GM12878 (cell line): Measurements from ENCODE around the gene TMPRSS3. TPM values are rescaled to one million over a fixed set of nuclear protein-coding genes. Genes with fewer than 3 reads are reported as not detected.

Source experiments
- ATAC-seq: fragments of 200-7000 bp; cut with Tn5 transposase; 3 replicates; pipeline ENCODE4 v1.9.1; 2020; ENCODE audit warnings: mild to moderate bottlenecking, moderate library complexity
- BruUV-seq: library from RNA; stranded (reverse); fragments of 400-500 nt; replicated peaks from 2 replicates; lab custom pipeline; 2021; lab: Mats Ljungman, UMichigan
- CTCF ChIA-PET: fragments of 300-600 bp; sonication (Branson Sonifier 250); formaldehyde crosslinking; extraction: SDS; loops from one replicate; lab custom pipeline; 2021; ENCODE audit warnings: inconsistent platforms; lab: Yijun Ruan, JAX
- POLR2A ChIA-PET: fragments of 350-600 bp; formaldehyde crosslinking; extraction: SDS; loops from one replicate; lab custom pipeline; 2021; ENCODE audit warnings: inconsistent platforms; lab: Charles Lee
- RAD21 ChIA-PET: fragments of 300-600 bp; sonication (Branson Sonifier 250); formaldehyde crosslinking; loops from one replicate; lab custom pipeline; 2023; ENCODE audit warnings: antibody characterized with exemption; ENCODE audit not compliant: unreplicated experiment; lab: Charles Lee
- SMC1A ChIA-PET: fragments of 300-600 bp; sonication (Branson Sonifier 250); formaldehyde crosslinking; loops from one replicate; lab custom pipeline; 2023; ENCODE audit not compliant: unreplicated experiment, uncharacterized antibody; lab: Charles Lee
- DNase-seq: peaks from one replicate; pipeline ENCODE4 v3.0.0-alpha.2; 2011; ENCODE audit warnings: low read depth, low spot score
- FAIRE-seq: peaks from 3 replicates; lab custom pipeline; 2011; peaks lifted over from hg19 to GRCh38; lab: Jason Lieb, UNC
- H2AFZ ChIP-seq: 2 replicates; pipeline ENCODE4 v1.6.0; 2011; ENCODE audit warnings: low read depth, low read length, control low read depth; ENCODE audit not compliant: control insufficient read depth
- H3K27ac ChIP-seq: 2 replicates; pipeline ENCODE4 v1.5.1; 2011; ENCODE audit warnings: control low read depth; ENCODE audit not compliant: control insufficient read depth, insufficient read depth
- H3K27me3 ChIP-seq, 2 experiments: replicated peaks in 1 of 2; 2 replicates each; pipeline versions ENCODE4 v1.6.0 to v1.6.1; 2011; ENCODE audit warnings: low read length in 1 of 2; ENCODE audit not compliant: control insufficient read depth in 2 of 2, insufficient read depth in 2 of 2
- H3K36me3 ChIP-seq, 2 experiments: 2 replicates each; pipeline ENCODE4 v1.5.1; 2011; ENCODE audit warnings: low read length in 1 of 2; ENCODE audit not compliant: control insufficient read depth in 2 of 2, insufficient read depth in 2 of 2
- H3K4me1 ChIP-seq: 2 replicates; pipeline ENCODE4 v1.6.1; 2011; ENCODE audit warnings: mild to moderate bottlenecking, low read length, moderate library complexity, mixed read lengths; ENCODE audit not compliant: control insufficient read depth, insufficient read depth
- H3K4me2 ChIP-seq: 2 replicates; pipeline ENCODE4 v1.6.0; 2011; ENCODE audit warnings: control low read depth; ENCODE audit not compliant: control insufficient read depth, insufficient read depth
- H3K4me3 ChIP-seq: fragments of 200-600 bp; sonication (generic); 2 replicates; pipeline ENCODE4 v1.5.1; 2016
- H3K79me2 ChIP-seq: 2 replicates; pipeline ENCODE4 v1.6.0; 2011; ENCODE audit warnings: low read length; ENCODE audit not compliant: control insufficient read depth, insufficient read depth
- H3K9ac ChIP-seq: 2 replicates; pipeline ENCODE4 v1.8.0; 2011; ENCODE audit warnings: low read length, control low read depth, mixed read lengths; ENCODE audit not compliant: control insufficient read depth, insufficient read depth
- H3K9me3 ChIP-seq: replicated peaks from 3 replicates; pipeline ENCODE4 v1.5.1; 2011; ENCODE audit warnings: mild to moderate bottlenecking, low read length; ENCODE audit not compliant: control insufficient read depth, insufficient read depth
- H4K20me1 ChIP-seq: 2 replicates; pipeline ENCODE4 v1.6.0; 2011; ENCODE audit not compliant: control insufficient read depth, insufficient read depth
- IRF4 ChIP-seq: IDR thresholded peaks from 2 replicates; pipeline ENCODE4 v1.6.1; 2011; ENCODE audit warnings: low read depth, low read length
- MLLT1 ChIP-seq: fragments of 450-650 bp; IDR thresholded peaks from 2 replicates; pipeline ENCODE4 v1.6.1; 2016; ENCODE audit warnings: mild to moderate bottlenecking
- POLR2AphosphoS5 ChIP-seq: IDR thresholded peaks from 2 replicates; pipeline ENCODE4 v1.6.1; 2011; ENCODE audit warnings: mild to moderate bottlenecking, low read length, inconsistent platforms
- RAD21 ChIP-seq: IDR thresholded peaks from 2 replicates; pipeline ENCODE4 v1.6.1; 2011; ENCODE audit warnings: mild to moderate bottlenecking, low read depth, low read length, moderate library complexity; ENCODE audit not compliant: insufficient read depth
- USF2 ChIP-seq: IDR thresholded peaks from 2 replicates; pipeline ENCODE4 v1.6.1; 2011; ENCODE audit warnings: low read depth, low read length, improper control_type of control experiment, borderline replicate concordance
- WGBS: methylation state at CpG from one replicate; pipeline ENCODE4 v1.1.6; 2016; ENCODE audit warnings: low lambda C conversion rate; ENCODE audit not compliant: insufficient replicate concordance, insufficient coverage; ENCODE audit errors: missing lambda C conversion rate; 5-methylcytosine and 5-hydroxymethylcytosine counted together
- in situ Hi-C: fragments of 300-500 bp; cut with MboI; formaldehyde crosslinking; loops from 9 replicates; pipeline ENCODE4 v1.14.3; 2018; ENCODE audit warnings: mixed read lengths
- intact Hi-C: fragments of 100-400 bp; cut with micrococcal nuclease; formaldehyde crosslinking; loops from one replicate; pipeline ENCODE4 v1.14.2; 2022; ENCODE audit not compliant: unreplicated experiment
- polyA plus RNA-seq, 11 experiments: library from polyadenylated mRNA; depleted of rRNA in 4 of 11; unstranded in 6 of 11; stranded (reverse) in 5 of 11; fragments of >200 nt; fragmentation: Nextera tagmentation in 4 of 11; fragmentation: Illumina TruSeq in 1 of 11; extraction: Ambion mirVana in 4 of 11; extraction: Trizol in 1 of 11; gene quantifications; 1 replicate in 1 of 11; 2 replicates in 10 of 11; pipeline versions ENCODE4 v1.2.1 to v1.2.3, GENCODE V29; 2011 to 2016; ENCODE audit warnings: inconsistent platforms in 2 of 11, missing spikeins in 2 of 11, low read depth in 1 of 11
- total RNA-seq, 4 experiments: library from RNA; depleted of rRNA in 3 of 4; stranded (reverse); fragments of >200 nt in 3 of 4; fragmentation: Illumina TruSeq in 1 of 4; extraction: Trizol in 1 of 4; gene quantifications; 2 replicates each; pipeline versions ENCODE4 v1.2.1 to v1.2.3, GENCODE V29; 2013 to 2021

Gene TMPRSS3
- total and polyA plus RNA-seq, 10 of the 15 experiments (the other 5 are each of a cell fraction or from before 2014, with no cell fraction given) = 0.51 to 1.5 (median 0.82) TPM; not detected in 1

GRCh38 chr21:42395302-42395701 is 550 bp downstream of the TMPRSS3 start:
- no peaks in the 10 kb centered on the region for H3K36me3 ChIP-seq

More at GRCh38 chr21:42395302-42395701, 550 bp downstream of the TMPRSS3 start:
- ChIA-PET POLR2A (interaction anchor here (0.6 kb wide), 1 partner anchor 158 kb away, joined by 3 read pairs; no protein-coding TSS in a partner anchor), RAD21 (interaction anchor here (0.6 to 1.6 kb wide), 3 partner anchors 45 to 84 kb away, joined by 3 to 4 read pairs (median 4); no protein-coding TSS in a partner anchor), SMC1A (interaction anchor here (1.7 kb wide), 1 partner anchor 11 kb away, joined by 4 read pairs; no protein-coding TSS in a partner anchor), CTCF (no interaction called here)
- H3K4me1 ChIP-seq = peaks cover 32% of the 10 kb centered on the region
- intact Hi-C loops (no loop called here), in situ Hi-C loops (no loop called here)
- FAIRE-seq (no peak), DNase-seq (no peak), ATAC-seq (no peak)
- no peak overlapping the region for H3K4me2 ChIP-seq
- H3K9me3 ChIP-seq = no peaks in the 10 kb centered on the region
- H2AFZ ChIP-seq = no peak overlapping the region
- no peaks in the 10 kb centered on the region for H3K27me3 ChIP-seq
- no TSS peak for BruUV-seq
- H3K9ac ChIP-seq = peak overlapping the region; percentile 24
- 97% methylated on average over 11 of the region's 11 CpGs for WGBS
- no peak overlapping the region for H3K4me3 ChIP-seq
- TF ChIP-seq MLLT1 = peak; percentile 62
- TF ChIP-seq RAD21 = no peak
- TF ChIP-seq IRF4 = no peak
- TF ChIP-seq USF2 = no peak
- peak; percentile 73 for TF ChIP-seq POLR2AphosphoS5
- H4K20me1 ChIP-seq = no peaks in the 10 kb centered on the region
- peaks cover 12% of the 10 kb centered on the region for H3K79me2 ChIP-seq
- peak overlapping the region; percentile 39 for H3K27ac ChIP-seq
